Osteocyte (in vitro differentiated cells): ENCODE measurements around the gene RNGTT. TPM values are rescaled to one million over a fixed set of nuclear protein-coding genes. Genes with fewer than 3 reads are reported as not detected.

ENCODE experiments used
- DNase-seq: peaks from one replicate; pipeline ENCODE4 v3.0.0; 2021; ENCODE audit warnings: mixed read lengths; ENCODE audit not compliant: unreplicated experiment; ENCODE audit errors: extremely low spot score
- H3K27ac Mint-ChIP-seq: one replicate; pipeline ENCODE4 v1.8.0; 2021; ENCODE audit warnings: mild to moderate bottlenecking, mixed read lengths; ENCODE audit not compliant: unreplicated experiment
- H3K27me3 Mint-ChIP-seq: one replicate; pipeline ENCODE4 v1.8.0; 2021; ENCODE audit warnings: mixed read lengths; ENCODE audit not compliant: unreplicated experiment
- H3K36me3 Mint-ChIP-seq: one replicate; pipeline ENCODE4 v1.8.0; 2021; ENCODE audit warnings: mixed read lengths; ENCODE audit not compliant: unreplicated experiment
- H3K4me1 Mint-ChIP-seq: one replicate; pipeline ENCODE4 v1.8.0; 2021; ENCODE audit warnings: mixed read lengths; ENCODE audit not compliant: unreplicated experiment
- H3K4me3 Mint-ChIP-seq: one replicate; pipeline ENCODE4 v1.8.0; 2021; ENCODE audit warnings: mild to moderate bottlenecking, moderate library complexity, mixed read lengths; ENCODE audit not compliant: unreplicated experiment
- H3K9me3 Mint-ChIP-seq: one replicate; pipeline ENCODE4 v1.8.0; 2021; ENCODE audit warnings: mixed read lengths; ENCODE audit not compliant: unreplicated experiment
- CTCF ChIP-seq: fragments of 200-600 bp; sonication (generic); IDR thresholded peaks from 2 replicates; pipeline ENCODE4 v1.5.0; 2021; ENCODE audit warnings: antibody characterized with exemption, mild to moderate bottlenecking, moderate library complexity
- total RNA-seq: library from RNA; stranded (reverse); gene quantifications from 2 replicates; pipeline ENCODE4 v1.2.1, GENCODE V29; 2021

Gene RNGTT
- total RNA-seq, 1 donor from 2014 or later: 12.7 TPM

GRCh38 chr6:88895911-88896310, 67.5 kb downstream of the RNGTT start:
- no peak overlapping the region for H3K4me3 Mint-ChIP-seq
- no peak overlapping the region for H3K27ac Mint-ChIP-seq
- peaks cover 4% of the 10 kb centered on the region for H3K36me3 Mint-ChIP-seq
- no peak for DNase-seq
- peaks cover 8% of the 10 kb centered on the region for H3K4me1 Mint-ChIP-seq
- H3K9me3 Mint-ChIP-seq: no peaks in the 10 kb centered on the region
- H3K27me3 Mint-ChIP-seq: no peaks in the 10 kb centered on the region
- no peak for TF ChIP-seq CTCF

- DNase-seq: no peak
- H3K4me3 Mint-ChIP-seq: no peak overlapping the region
- H3K27ac Mint-ChIP-seq: no peak overlapping the region
- H3K36me3 Mint-ChIP-seq: peaks cover 3% of the 10 kb centered on the region
- H3K27me3 Mint-ChIP-seq: no peaks in the 10 kb centered on the region
- no peak for TF ChIP-seq CTCF
- H3K9me3 Mint-ChIP-seq: no peaks in the 10 kb centered on the region
- H3K4me1 Mint-ChIP-seq: peaks cover 8% of the 10 kb centered on the region
These were observed 72.3 kb downstream of the RNGTT start for GRCh38 chr6:88890860-88891845.

DNA sequence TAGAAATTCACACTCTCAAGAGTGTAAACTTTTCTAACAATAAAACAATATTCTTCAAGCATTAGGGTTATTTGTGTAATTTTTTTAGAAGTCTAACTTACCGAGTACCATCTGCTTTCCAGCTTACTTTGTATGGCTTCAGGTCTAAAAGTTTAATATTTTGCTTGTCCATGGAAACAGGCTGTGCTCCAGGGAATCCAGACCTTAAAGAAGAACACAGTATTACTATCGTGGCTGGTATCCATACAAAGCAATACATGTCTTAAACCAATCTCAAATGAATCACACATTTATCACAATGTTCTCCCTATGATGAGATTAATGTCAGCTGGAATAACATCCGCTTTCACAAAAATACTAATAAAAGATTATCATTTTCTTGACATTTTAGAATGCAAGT, 73.0 kb downstream of the RNGTT start:
- no peak for TF ChIP-seq CTCF
- peaks cover 8% of the 10 kb centered on the region for H3K4me1 Mint-ChIP-seq
- no peaks in the 10 kb centered on the region for H3K27me3 Mint-ChIP-seq

DNA sequence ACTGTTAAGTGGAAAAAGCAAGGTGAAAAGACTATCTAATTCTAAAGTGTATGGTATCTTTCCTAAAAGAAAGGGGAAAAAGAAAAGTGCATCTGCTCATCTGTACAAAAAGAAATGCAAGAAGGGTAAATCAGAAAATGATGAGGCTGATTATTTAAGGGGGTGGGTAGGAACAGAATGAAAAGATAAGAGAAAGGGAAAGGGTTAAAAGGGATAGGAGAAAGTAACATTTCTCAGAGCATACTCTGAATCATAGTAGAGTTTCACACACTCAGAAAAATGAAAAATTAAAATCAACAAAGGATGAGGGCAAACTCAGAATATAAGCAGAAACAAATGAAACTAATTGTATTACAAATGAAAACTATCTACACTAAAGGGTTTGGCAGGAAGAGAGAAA, 79.1 kb downstream of the RNGTT start:
- no peak for DNase-seq
- Mint-ChIP-seq H3K9me3 (peaks cover 7% of the 10 kb centered on the region), H3K4me3 (no peak overlapping the region), H3K27ac (no peak overlapping the region), H3K27me3 (no peaks in the 10 kb centered on the region), H3K36me3 (peaks cover 15% of the 10 kb centered on the region), H3K4me1 (peaks cover 9% of the 10 kb centered on the region)
- no peak for TF ChIP-seq CTCF

More for the DNA sequence above, 73.0 kb downstream of the RNGTT start:
- DNase-seq: no peak
- H3K9me3 Mint-ChIP-seq: peaks cover 3% of the 10 kb centered on the region
- no peak overlapping the region for H3K4me3 Mint-ChIP-seq
- peaks cover 6% of the 10 kb centered on the region for H3K36me3 Mint-ChIP-seq
- H3K27ac Mint-ChIP-seq: no peak overlapping the region

DNA sequence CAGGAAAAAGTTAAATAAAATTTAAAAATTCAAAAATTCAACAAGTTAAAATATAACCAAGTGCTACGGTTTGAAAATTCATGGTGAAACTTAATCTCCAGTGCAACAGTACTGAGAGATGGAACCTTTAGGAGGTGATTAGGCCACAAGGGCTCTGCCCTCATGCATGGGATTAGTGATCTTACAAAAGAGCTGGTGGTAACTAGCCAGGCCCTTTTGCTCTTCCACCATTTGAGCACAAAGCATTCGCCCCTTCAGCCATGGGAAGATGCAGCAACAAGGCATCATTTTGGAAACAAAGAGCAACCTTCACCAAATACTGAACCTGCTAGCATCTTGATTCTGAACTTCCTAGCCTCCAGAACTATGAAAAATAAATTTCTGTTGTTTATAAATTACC, 80.9 kb downstream of the RNGTT start:
- TF ChIP-seq CTCF: no peak
- no peak overlapping the region for H3K27ac Mint-ChIP-seq
- peaks cover 9% of the 10 kb centered on the region for H3K4me1 Mint-ChIP-seq
- no peak overlapping the region for H3K4me3 Mint-ChIP-seq
- peaks cover 14% of the 10 kb centered on the region for H3K36me3 Mint-ChIP-seq
- no peak for DNase-seq
- H3K27me3 Mint-ChIP-seq: no peaks in the 10 kb centered on the region
- peaks cover 7% of the 10 kb centered on the region for H3K9me3 Mint-ChIP-seq
